ENCODE results near the gene TTC39A.
"Not testable (repeated sequence)": the region's sequence is repeated elsewhere in the genome, so short reads cannot be mapped to it uniquely, and the experiment has no call there.

Gene TTC39A

DNA sequence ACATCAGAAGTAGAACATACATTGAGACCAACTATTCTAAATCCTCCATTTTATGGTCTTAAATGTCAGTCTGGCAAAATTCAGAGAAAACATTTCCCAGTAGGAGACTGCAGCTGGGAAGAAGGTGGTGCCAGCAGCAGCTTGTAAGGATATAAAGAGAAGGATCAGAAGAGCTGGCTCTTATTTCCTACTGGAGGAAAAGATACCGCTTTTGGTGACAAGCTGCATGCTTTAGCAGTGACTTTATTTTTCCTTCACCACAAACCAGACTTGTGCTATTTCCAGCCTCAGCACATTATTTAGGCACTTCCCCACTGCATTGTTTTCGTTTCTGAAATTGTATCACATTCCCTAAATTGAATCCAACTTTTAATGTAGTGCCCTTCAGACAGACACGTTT lies 65.9 kb downstream of the TTC39A start:
- DNase-seq = no peak

DNA sequence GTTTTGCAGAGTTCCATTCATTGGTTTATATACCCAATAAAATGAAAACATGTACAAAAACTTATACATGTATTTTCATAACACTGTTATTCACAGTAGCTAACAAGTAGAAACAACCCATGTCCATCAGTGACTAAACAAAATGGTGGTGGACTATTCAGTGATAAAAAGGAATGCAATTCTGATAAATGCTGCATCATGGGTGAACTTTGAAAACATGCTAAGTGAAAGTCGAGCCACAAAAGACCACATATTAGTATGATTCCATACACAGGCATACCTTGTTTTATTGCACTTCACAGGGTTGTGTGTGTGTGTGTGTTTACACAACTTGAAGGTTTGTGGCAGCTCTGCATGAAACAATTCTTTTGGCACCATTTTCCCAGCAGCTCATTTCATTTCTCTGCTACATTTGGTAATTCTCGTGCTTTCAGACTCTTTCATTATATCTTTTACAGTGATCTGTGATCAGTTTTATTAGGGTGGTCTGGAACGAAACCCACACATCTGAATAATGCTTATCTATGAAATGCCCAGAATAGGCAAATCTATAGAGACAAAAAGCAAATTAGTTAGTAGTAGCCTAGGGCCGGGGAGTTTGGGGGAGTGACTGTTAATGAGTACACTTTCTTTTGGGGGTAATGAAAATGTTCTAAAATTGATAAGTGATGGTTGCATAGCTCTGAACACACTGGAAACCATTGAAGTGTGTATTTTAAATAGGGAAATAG lies 67.0 kb downstream of the TTC39A start:
- no peak for DNase-seq

DNA sequence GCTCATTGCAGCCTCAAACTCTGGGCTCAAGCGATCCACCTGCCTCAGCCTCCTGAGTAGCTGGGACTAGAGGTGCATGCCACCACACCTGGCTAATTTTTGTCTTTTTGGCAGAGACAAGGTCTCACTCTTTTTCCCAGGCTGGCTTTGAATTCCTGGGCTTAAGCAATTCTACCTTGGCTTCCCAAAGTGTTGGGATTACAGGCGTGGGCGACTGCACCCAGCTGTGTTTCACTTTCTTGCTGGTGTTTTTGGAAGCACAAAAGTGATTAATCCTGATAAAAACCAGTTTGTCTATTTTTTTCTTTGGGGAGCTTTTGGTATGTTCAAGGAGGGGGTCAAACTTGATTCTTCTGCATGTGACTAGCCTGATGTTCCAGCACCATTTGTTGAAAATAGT lies 75.0 kb downstream of the TTC39A start:
- DNase-seq = no peak

DNA sequence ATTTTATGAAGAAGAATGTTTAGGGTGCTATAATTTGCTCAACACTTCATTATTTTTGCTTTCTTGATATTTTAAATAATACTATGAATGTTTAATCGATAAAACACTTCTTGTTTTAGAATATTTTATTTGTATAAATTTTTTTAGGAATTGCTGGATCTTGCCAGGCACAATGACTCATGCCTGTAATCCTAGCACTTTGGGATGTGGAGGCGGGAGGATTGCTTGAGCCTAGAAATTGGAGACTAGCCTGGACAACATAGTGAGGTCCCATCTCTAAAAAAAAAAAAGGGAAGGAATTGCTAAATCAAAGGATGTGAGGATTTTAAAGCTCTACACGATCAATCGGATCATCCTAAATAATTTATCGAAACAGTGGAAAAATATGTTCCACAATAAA lies 76.7 kb downstream of the TTC39A start:
- no peak for DNase-seq

DNA sequence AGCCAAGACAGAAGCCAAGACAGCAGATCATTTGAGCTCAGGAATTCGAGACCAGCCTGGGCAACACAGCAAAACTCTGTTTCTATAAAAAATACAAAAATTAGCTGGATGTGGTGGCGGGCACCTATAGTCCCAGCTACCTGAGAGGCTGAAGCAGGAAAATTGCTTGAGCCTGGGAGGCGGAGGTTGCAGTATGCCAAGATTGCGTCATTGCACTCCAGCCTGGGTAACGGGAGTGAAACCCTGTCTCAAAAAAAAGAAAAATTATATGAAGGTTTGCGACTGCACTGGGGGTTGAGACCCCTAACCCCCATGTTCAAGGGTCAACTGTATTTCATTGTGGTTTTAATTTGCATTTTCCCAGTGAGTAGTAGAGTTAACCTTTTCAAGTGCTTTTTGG lies 78.0 kb downstream of the TTC39A start:
- DNase-seq = no peak

DNA sequence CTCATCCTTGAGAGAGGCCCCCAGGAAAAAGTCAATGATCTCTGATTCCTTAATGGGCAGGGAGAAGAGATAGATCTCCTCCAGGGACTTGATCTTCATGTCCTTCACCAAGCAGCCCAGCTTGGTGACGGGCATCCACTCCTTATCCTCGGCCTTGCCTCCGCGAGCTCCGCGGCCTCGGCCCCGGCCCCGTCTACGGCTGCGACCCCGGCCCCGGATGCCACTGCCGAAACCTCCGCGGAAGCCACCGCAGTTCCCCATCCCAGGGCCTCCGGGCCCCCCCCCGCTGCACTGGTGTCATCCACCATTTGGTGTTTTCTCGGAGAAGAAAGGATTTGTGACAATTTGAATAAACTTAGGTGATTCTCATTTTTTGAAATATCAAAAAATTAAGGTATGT lies 79.2 kb downstream of the TTC39A start:
- DNase-seq = not testable (repeated sequence)

DNA sequence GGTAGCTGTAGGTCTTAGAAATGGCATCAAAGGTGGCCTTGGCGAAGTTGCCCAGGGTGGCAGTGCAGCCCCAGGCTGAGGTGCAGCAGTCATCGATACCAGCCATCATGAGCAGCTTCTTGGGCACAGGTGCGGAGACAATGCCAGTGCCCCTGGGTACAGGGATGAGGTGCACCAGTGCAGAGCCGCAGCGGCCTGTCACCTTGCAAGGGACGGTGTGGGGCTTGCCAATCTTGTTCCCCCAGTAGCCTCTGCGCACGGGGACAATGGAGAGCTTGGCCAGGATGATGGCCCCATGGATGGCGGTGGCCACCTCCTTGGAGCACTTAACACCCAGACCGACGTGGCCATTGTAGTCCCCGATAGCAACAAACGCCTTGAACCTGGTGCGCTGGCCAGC lies 79.6 kb downstream of the TTC39A start:
- not testable (repeated sequence) for DNase-seq

DNA sequence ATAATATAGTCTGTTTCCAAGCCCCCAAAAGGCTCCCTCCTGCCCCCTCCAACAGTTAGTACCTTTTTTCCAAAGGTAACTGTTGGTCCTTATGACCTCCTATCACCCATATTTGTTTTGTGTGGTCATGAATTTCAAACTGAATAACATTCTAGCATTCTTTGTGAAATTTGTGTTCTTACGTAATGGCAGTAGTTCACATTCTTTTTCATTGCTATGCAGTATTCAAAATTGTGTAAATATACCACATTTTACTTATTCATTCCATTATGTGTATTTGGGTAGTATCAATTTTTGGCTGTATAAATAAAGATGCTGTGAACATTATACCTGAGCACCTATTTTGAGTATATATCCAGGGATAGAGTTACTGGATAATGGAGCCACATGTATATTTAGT lies 80.9 kb downstream of the TTC39A start:
- no peak for DNase-seq

DNA sequence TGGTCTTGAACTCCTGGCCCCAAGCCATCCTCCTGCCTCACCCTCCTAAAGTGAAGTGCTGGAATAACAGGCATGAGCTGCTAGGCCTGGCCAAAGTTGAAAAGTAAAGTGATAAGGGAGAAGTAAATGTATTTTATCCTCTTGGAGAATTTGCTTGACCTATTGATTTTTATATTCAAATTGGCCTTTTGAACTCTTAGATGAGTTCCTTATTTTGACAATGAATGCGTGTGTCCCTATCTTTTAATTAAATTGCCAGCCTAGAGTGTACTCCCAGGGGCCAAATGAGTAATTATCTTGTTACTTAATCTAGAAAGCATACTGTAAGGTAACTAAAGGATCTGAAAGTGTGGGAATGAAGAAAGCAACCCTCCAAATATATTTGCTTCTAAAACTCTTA lies 82.9 kb downstream of the TTC39A start:
- DNase-seq = no peak

DNA sequence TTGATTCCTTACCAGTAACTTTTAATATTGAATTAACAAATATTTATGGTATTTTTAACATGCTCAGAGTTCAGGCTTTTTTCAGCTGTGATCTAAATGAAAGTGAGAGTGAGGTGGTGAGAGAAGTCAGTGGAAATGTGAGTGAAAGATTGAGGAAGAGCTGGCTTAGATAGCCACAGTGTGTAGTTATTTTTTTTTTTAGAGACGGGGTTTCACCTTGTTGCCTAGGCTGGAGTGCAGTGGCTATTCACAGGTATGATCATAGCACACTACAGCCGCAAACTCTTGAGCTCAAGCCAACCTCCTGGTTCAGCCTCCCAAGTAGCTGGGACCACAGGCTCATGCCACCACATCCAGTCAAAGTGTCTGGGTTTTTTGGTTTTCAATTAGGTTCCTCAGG lies 83.3 kb downstream of the TTC39A start:
- no peak for DNase-seq

DNA sequence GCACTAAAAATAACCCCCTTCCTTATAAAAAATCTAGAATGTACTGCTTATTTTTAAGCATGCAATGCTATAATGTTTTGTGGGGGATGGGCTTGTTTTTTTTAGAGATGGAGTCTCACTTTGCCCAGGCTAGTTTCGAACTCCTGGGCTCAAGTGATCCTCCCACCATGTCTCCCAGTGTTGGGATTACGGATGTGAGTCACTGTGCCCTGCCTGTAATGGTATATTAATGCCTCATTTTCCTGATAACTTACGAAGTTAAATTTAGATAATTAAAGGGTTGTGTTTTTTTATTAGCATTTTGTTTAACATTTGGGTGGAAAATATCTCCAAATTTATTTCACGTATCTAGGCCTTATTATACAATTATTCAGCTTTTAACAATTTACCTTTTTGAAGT lies 87.8 kb downstream of the TTC39A start:
- no peak for DNase-seq

DNA sequence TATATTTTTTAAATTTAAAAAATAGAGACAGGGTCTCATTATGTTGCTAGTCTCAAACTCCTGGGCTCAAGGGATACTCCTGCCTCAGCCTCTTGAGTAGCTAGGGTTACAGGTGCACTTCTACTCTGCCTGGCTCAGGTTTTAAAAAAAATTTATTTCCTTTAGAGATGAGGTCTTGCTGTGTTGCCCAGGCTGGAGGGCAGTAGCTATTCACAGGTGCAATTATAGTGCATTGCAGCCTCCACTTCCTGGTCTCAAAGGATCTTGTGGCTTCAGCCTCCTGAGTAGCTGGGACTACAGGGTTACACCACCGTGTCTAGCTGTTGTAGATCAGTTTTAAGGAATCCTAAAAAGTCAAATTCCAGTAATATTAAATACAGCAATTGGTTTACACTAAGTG lies 89.2 kb downstream of the TTC39A start:
- DNase-seq = no peak

DNA sequence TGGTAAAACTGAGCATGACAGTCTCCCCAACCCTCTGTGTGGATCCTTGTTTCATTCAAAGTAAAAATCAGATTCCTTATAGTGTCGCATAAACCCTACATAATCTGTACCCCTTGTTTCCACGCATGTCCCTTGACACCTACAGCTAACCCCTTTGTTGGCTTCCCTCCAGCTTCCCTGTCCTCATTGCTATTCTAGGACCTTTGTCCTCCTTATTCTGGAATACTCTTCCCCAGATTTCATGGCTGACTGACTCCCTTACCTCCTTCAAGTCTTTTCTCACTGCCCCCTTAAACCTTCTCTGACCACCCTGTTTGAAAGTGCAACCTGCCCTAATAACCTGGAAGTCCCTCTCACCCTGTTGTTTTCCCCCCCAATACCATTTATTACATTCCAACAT lies 90.3 kb downstream of the TTC39A start:
- no peak for DNase-seq

DNA sequence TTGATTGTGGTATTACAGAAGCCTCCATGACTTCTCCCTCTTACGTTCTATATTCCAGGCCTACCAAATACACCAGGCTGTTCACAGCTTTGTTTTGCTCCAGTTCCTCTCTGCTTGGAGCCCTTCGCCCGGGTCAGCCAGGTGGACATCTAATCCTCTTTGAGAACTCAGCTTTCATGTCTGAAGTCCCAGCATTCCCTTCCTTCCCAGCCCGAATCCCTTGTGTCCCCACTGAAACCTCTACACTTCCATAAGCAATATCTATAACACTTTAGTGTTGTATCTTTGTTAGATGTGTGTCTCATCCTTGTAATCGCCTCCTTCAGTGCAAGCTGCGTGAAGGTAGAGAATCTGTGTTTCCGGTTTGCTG lies 92.3 kb downstream of the TTC39A start:
- DNase-seq = no peak

DNA sequence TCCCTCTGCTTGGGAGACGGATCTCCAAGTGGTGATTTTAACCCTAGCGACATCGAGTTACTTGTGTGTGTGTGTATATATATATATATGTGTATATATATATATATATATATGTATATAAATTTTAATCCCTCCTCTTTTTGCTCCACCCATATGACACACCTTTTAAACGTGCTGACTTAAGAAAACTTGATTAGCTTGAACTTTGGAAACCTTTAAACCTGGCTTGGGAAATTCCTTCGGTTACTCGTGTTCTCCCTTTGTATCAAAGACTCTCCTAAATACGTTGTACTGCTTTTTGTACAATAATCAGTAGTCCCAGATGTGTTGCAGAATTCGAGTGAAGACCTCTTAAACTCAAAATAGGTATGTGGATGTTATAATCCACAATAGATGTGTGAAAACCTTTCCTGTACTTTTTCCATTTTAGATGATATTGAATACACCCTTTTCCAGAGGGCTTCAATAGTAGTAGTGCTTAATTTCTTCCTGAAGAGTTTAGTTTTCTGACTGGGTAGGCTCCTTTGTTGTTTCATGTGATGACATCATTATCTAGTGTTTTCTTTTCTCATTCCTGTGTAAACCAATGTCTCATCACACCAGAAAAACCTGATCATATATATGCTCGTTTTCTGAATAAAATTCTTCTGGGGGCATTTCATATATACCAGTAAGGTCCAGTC lies 92.9 kb downstream of the TTC39A start:
- DNase-seq = no peak

Measured in activated CD4-positive, CD25-positive, alpha-beta regulatory T cell treated with anti-CD3 and anti-CD28 coated beads, Interleukin-2, amount 50 U/mL, for 72 hours (primary cell).